GM19035 (cell line): ENCODE data around the gene ST8SIA6.
"Not testable (repeated sequence)": the region's sequence is repeated elsewhere in the genome, so short reads cannot be mapped to it uniquely, and the experiment has no call there.

Source experiments
- ATAC-seq: cut with Tn5 transposase; IDR thresholded peaks from one replicate; pipeline ENCODE4 v1.9.1; 2021; ENCODE audit not compliant: unreplicated experiment

The ST8SIA6 gene

GRCh38 chr10:17454161-17455014, at the start of gene ST8SIA6:
TSS of gene ST8SIA6 (minus strand) at chr10:17454595. CDS start at chr10:17454255, 340 bp downstream.
- ATAC-seq, result peak; percentile 70

- ATAC-seq, result no peak
These were observed 49.4 kb upstream of the ST8SIA6 start for GRCh38 chr10:17503795-17504194.

- ATAC-seq, result no peak
These were observed 48.4 kb upstream of the ST8SIA6 start for GRCh38 chr10:17502814-17503213.

GRCh38 chr10:17499014-17499413, 44.6 kb upstream of the ST8SIA6 start:
- not testable (repeated sequence) for ATAC-seq

GRCh38 chr10:17497446-17498030, 43.1 kb upstream of the ST8SIA6 start:
- no peak for ATAC-seq

- ATAC-seq, result no peak
These were observed 40.3 kb upstream of the ST8SIA6 start for GRCh38 chr10:17494626-17495260.

GRCh38 chr10:17488848-17489247, 34.5 kb upstream of the ST8SIA6 start:
- no peak for ATAC-seq

- no peak for ATAC-seq
These were observed 28.7 kb upstream of the ST8SIA6 start for GRCh38 chr10:17483079-17483478.

GRCh38 chr10:17479822-17480221, 25.4 kb upstream of the ST8SIA6 start:
- ATAC-seq, result no peak

GRCh38 chr10:17479015-17479615, 24.7 kb upstream of the ST8SIA6 start:
- no peak for ATAC-seq

- no peak for ATAC-seq
These were observed 21.7 kb upstream of the ST8SIA6 start for GRCh38 chr10:17476073-17476472.

- no peak for ATAC-seq
These were observed 21.3 kb upstream of the ST8SIA6 start for GRCh38 chr10:17475661-17476060.

- ATAC-seq, result no peak
These were observed 20.4 kb upstream of the ST8SIA6 start for GRCh38 chr10:17474595-17475323.

- ATAC-seq, result no peak
These were observed 19.0 kb upstream of the ST8SIA6 start for GRCh38 chr10:17473228-17473950.

- ATAC-seq, result no peak
These were observed 18.3 kb upstream of the ST8SIA6 start for GRCh38 chr10:17472481-17473227.

GRCh38 chr10:17470246-17470645, 15.9 kb upstream of the ST8SIA6 start:
- no peak for ATAC-seq

GRCh38 chr10:17465328-17466125, 11.1 kb upstream of the ST8SIA6 start:
- ATAC-seq, result no peak

GRCh38 chr10:17464545-17464944, 10.2 kb upstream of the ST8SIA6 start:
- ATAC-seq, result no peak

GRCh38 chr10:17460756-17461155, 6.4 kb upstream of the ST8SIA6 start:
- no peak for ATAC-seq
